Smooth muscle cell (in vitro differentiated cells): ENCODE results near the gene ZWILCH. TPM values are rescaled to one million over a fixed set of nuclear protein-coding genes. Genes with fewer than 3 reads are reported as not detected.

Experiments
- DNase-seq: peaks from one replicate; lab custom pipeline; 2025; ENCODE audit not compliant: unreplicated experiment; lab: John Stamatoyannopoulos, UW
- H2AFZ ChIP-seq: fragments of 200-600 bp; sonication (generic); 2 replicates; pipeline ENCODE4 v1.6.0; 2016; ENCODE audit warnings: antibody characterized with exemption, low read depth, mild to moderate bottlenecking
- H3F3A ChIP-seq: fragments of 200-600 bp; sonication (generic); 2 replicates; pipeline ENCODE4 v1.6.0; 2017; ENCODE audit warnings: antibody characterized with exemption, low read depth
- H3K27ac ChIP-seq: fragments of 200-600 bp; sonication (generic); 2 replicates; pipeline ENCODE4 v1.5.1; 2016; ENCODE audit warnings: low read depth, mild to moderate bottlenecking
- H3K27me3 ChIP-seq: fragments of 200-600 bp; sonication (generic); 2 replicates; pipeline ENCODE4 v1.6.1; 2016; ENCODE audit warnings: low read depth, mild to moderate bottlenecking
- H3K36me3 ChIP-seq: fragments of 200-600 bp; sonication (generic); 2 replicates; pipeline ENCODE4 v1.5.1; 2016; ENCODE audit warnings: low read depth
- H3K4me1 ChIP-seq: fragments of 200-600 bp; sonication (generic); 2 replicates; pipeline ENCODE4 v1.5.1; 2016; ENCODE audit warnings: low read depth
- H3K4me2 ChIP-seq: fragments of 200-600 bp; sonication (generic); 2 replicates; pipeline ENCODE4 v1.6.0; 2016; ENCODE audit warnings: mild to moderate bottlenecking
- H3K4me3 ChIP-seq: fragments of 200-600 bp; sonication (generic); 2 replicates; pipeline ENCODE4 v1.5.1; 2016; ENCODE audit warnings: mild to moderate bottlenecking
- H3K79me2 ChIP-seq: fragments of 200-600 bp; sonication (generic); 2 replicates; pipeline ENCODE4 v1.6.0; 2016; ENCODE audit warnings: low read depth, mild to moderate bottlenecking
- H3K9ac ChIP-seq: fragments of 200-600 bp; sonication (generic); 2 replicates; pipeline ENCODE4 v1.6.0; 2016; ENCODE audit warnings: low read depth
- H3K9me3 ChIP-seq: fragments of 200-600 bp; sonication (generic); replicated peaks from 2 replicates; pipeline ENCODE4 v1.5.1; 2016; ENCODE audit warnings: low read depth
- H4K20me1 ChIP-seq: fragments of 200-600 bp; sonication (generic); 2 replicates; pipeline ENCODE4 v1.6.0; 2016; ENCODE audit warnings: low read depth
- WGBS: methylation state at CpG from one replicate; pipeline ENCODE4 v1.1.7; 2016; ENCODE audit warnings: low lambda C conversion rate; 5-methylcytosine and 5-hydroxymethylcytosine counted together
- polyA plus RNA-seq: library from polyadenylated mRNA; unstranded; fragments of >200 nt; fragmentation: Nextera tagmentation; extraction: Ambion mirVana; gene quantifications from 2 replicates; pipeline ENCODE4 v1.2.1, GENCODE V29; 2016
- total RNA-seq: library from RNA; depleted of rRNA; stranded (reverse); fragments of >200 nt; gene quantifications from 2 replicates; pipeline ENCODE4 v1.2.3, GENCODE V29; 2014
- TF ChIP-seq, protein P1 (sequence below): fragments of 200-600 bp; sonication (generic); IDR thresholded peaks from 2 replicates; pipeline ENCODE4 v1.5.1; 2017; ENCODE audit warnings: borderline replicate concordance, mild to moderate bottlenecking, antibody characterized with exemption; ENCODE audit not compliant: insufficient read depth, poor library complexity, severe bottlenecking

Gene ZWILCH
- total and polyA plus RNA-seq, 2 experiments from 2014 or later: 17.7 to 17.9 TPM

DNA sequence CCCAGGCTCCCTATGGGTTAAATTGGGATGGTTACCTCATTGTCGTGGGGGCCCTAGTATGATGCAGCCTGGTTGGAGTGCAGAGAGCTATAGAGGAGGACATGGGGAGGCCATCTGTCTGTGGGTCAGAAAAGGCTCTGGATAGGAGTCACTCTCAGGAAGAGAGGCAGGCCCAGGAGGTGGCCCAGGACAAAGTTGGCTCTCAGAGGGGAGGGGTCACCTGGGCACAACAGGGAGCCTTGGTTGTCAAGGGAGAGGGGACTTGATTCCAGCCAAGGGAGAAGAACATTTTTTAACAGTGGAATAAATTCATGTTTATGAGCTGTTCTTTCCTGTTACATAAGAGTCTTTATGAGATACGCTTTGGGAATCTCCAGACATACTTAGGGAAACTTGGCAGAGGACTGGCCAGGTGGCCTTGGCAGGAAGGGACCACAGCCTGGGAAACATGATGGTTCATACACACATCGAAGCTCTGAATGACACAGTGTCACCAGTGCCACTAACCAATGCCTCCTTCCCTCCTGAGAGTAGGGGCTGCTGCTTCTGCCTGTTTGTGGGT, 88.2 kb downstream of the ZWILCH start:
- H3K9me3 ChIP-seq: no peaks in the 10 kb centered on the region
- no peak overlapping the region for H3K4me3 ChIP-seq
- H4K20me1 ChIP-seq: no peaks in the 10 kb centered on the region
- H3K9ac ChIP-seq: no peak overlapping the region
- H2AFZ ChIP-seq: no peak overlapping the region
- no peaks in the 10 kb centered on the region for H3K27me3 ChIP-seq
- no peaks in the 10 kb centered on the region for H3K79me2 ChIP-seq
- 68% methylated on average over 3 of the region's 3 CpGs for WGBS
- no peaks in the 10 kb centered on the region for H3F3A ChIP-seq
- no peaks in the 10 kb centered on the region for H3K36me3 ChIP-seq
- TF ChIP-seq, protein P1, sequence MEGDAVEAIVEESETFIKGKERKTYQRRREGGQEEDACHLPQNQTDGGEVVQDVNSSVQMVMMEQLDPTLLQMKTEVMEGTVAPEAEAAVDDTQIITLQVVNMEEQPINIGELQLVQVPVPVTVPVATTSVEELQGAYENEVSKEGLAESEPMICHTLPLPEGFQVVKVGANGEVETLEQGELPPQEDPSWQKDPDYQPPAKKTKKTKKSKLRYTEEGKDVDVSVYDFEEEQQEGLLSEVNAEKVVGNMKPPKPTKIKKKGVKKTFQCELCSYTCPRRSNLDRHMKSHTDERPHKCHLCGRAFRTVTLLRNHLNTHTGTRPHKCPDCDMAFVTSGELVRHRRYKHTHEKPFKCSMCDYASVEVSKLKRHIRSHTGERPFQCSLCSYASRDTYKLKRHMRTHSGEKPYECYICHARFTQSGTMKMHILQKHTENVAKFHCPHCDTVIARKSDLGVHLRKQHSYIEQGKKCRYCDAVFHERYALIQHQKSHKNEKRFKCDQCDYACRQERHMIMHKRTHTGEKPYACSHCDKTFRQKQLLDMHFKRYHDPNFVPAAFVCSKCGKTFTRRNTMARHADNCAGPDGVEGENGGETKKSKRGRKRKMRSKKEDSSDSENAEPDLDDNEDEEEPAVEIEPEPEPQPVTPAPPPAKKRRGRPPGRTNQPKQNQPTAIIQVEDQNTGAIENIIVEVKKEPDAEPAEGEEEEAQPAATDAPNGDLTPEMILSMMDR: no peak
- DNase-seq: no peak
- H3K4me1 ChIP-seq: no peaks in the 10 kb centered on the region
- H3K4me2 ChIP-seq: no peak overlapping the region
- H3K27ac ChIP-seq: no peak overlapping the region

DNA sequence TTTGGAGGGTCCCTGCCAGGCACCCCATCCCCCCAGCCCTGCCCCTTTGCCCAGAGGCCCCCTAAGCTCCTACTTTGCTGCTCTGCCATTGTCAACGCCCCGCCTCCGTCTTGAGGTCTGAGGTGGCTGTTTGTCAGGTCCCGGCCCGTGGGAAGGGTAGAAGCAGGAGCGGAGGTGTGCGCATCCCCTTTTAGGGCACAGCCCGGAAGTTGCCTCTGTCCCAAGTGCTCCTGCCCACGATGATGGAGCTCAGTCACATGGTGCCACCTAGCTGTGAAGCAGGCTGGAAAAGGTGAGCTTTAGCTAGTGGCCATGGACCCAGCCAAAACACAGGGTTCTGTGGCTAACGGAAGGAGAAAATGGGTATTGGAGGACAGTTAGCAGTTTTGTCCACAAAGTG, 89.2 kb downstream of the ZWILCH start:
- no peak overlapping the region for H3K4me2 ChIP-seq
- H4K20me1 ChIP-seq: no peaks in the 10 kb centered on the region
- no peaks in the 10 kb centered on the region for H3K4me1 ChIP-seq
- H3K9me3 ChIP-seq: no peaks in the 10 kb centered on the region
- no peaks in the 10 kb centered on the region for H3K79me2 ChIP-seq
- DNase-seq: no peak
- TF ChIP-seq, protein P1: no peak
- no peak overlapping the region for H3K27ac ChIP-seq
- H3K36me3 ChIP-seq: no peaks in the 10 kb centered on the region
- no peak overlapping the region for H3K4me3 ChIP-seq
- no peak overlapping the region for H2AFZ ChIP-seq
- no peaks in the 10 kb centered on the region for H3F3A ChIP-seq
- no peak overlapping the region for H3K9ac ChIP-seq
- no peaks in the 10 kb centered on the region for H3K27me3 ChIP-seq
- WGBS: 90% methylated on average over 10 of the region's 10 CpGs

DNA sequence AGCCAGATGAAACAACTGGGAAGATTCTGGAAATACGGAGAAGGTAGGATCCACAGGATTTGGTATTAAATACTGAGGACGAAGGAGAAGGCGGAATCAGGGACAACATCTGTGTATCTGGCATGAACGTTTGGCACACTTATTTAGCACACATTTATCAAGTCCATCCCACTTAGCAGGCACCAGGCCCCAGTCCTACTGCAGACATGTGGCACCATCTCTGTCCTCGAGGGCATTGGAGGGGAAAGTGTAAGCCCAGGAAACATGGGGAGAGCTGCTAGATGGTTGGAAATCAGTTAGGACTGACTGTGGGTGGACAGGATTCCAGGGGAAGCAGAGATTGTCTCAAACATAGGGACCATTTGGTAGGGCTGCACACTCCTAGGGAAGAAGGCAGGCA, 89.7 kb downstream of the ZWILCH start:
- WGBS: 89% methylated on average over 5 of the region's 5 CpGs
- TF ChIP-seq, protein P1: no peak
- H3K9me3 ChIP-seq: no peaks in the 10 kb centered on the region
- no peaks in the 10 kb centered on the region for H4K20me1 ChIP-seq
- H3K79me2 ChIP-seq: no peaks in the 10 kb centered on the region
- H3K27me3 ChIP-seq: no peaks in the 10 kb centered on the region
- no peaks in the 10 kb centered on the region for H3F3A ChIP-seq
- H2AFZ ChIP-seq: no peak overlapping the region
- no peak for DNase-seq
- no peak overlapping the region for H3K27ac ChIP-seq
- no peak overlapping the region for H3K4me3 ChIP-seq
- H3K36me3 ChIP-seq: no peaks in the 10 kb centered on the region
- H3K4me1 ChIP-seq: no peaks in the 10 kb centered on the region
- H3K9ac ChIP-seq: no peak overlapping the region
- no peak overlapping the region for H3K4me2 ChIP-seq

DNA sequence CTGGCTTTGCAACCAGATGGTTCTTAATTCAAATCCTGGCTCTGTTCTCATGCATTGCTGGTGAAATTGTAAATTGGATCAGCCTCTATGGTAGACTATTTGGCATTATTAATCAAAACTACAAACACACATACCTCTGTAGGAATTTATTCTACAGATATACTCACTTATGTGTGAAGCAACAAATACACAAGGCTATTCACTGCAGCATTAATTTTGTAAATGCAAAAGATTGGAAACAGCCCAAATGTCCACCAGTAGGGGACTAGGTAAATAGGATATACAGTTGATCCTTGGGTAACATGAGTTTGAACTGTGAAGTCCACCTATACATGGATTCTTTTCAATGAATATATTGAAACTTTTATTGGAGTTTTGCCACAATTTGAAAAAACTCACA, 90.2 kb downstream of the ZWILCH start:
- DNase-seq: no peak
- Histone ChIP-seq H3K36me3 (no peaks in the 10 kb centered on the region), H2AFZ (no peak overlapping the region), H3F3A (no peaks in the 10 kb centered on the region), H3K4me1 (no peaks in the 10 kb centered on the region), H3K4me2 (no peak overlapping the region), H3K79me2 (no peaks in the 10 kb centered on the region), H3K9me3 (no peaks in the 10 kb centered on the region), H3K4me3 (no peak overlapping the region), H3K9ac (no peak overlapping the region), H3K27me3 (no peaks in the 10 kb centered on the region), H4K20me1 (no peaks in the 10 kb centered on the region), H3K27ac (no peak overlapping the region)
- TF ChIP-seq, protein P1: no peak
